Caki2 (cell line): ENCODE results near the gene DOK1. TPM values are rescaled to one million over a fixed set of nuclear protein-coding genes. Genes with fewer than 3 reads are reported as not detected.

Source experiments
- DNase-seq: peaks from one replicate; pipeline ENCODE4 v3.0.0-alpha.2; 2015; ENCODE audit warnings: low read depth
- in situ Hi-C: cut with HindIII; loops from 2 replicates; pipeline ENCODE4 v1.10.0; 2016; ENCODE audit warnings: low sequenced_read_pairs, low pct_unique_long_range_greater_than_20kb, mixed read lengths
- total RNA-seq: library from RNA; depleted of rRNA; stranded (reverse); fragments of >200 nt; shearing (Covaris generic); gene quantifications from 2 replicates; pipeline ENCODE4 v1.2.3, GENCODE V29; 2014; ENCODE audit warnings: low replicate concordance

Gene DOK1
- total RNA-seq, 1 experiment from 2014 or later = 21.9 TPM

- DNase-seq = no peak
- in situ Hi-C loops = no loop called here
Measured at GRCh38 chr2:74524005-74524404, 30.5 kb upstream of the DOK1 start.

GRCh38 chr2:74524955-74525716, 29.4 kb upstream of the DOK1 start:
- no peak for DNase-seq
- in situ Hi-C loops = no loop called here

- peak; percentile 41 for DNase-seq
- in situ Hi-C loops = no loop called here
Measured at GRCh38 chr2:74525717-74526648, 28.5 kb upstream of the DOK1 start, which contains the start of gene DQX1. DQX1 (minus strand) TSS chr2:74526231; CDS start chr2:74525729, 502 bp downstream.

DNA sequence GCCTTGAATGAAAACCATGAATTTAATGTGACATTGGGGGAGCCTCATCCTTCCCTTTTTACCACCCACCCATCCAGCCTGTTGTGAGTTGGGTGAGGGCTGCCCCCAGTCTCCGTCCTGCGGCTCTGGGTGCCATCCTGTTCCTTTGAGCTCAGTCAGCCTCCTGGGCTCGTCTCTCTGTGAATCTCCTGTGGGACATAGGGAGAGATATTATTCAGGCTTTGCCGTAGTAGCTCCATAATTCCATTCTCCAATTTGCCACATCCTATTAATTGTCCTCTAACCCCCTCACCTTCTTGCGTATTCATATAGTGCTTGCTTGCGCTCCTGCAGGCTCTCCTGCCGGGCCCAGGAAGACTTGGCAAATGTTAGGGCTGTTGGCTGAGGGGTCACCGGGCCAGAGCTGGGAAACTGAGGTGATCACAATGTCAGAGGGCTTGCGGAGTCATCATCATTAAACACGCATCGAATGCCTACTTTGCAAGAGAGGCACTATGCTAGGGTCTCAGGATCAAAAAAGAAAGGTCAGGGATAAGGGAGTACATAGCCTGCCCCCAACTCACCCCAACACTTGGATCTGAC, 27.8 kb upstream of the DOK1 start:
- in situ Hi-C loops = no loop called here
- no peak for DNase-seq

GRCh38 chr2:74527741-74528140, 26.8 kb upstream of the DOK1 start:
- in situ Hi-C loops = no loop called here
- no peak for DNase-seq

GRCh38 chr2:74528600-74529356, 25.7 kb upstream of the DOK1 start:
- in situ Hi-C loops = no loop called here
- DNase-seq = no peak

DNA sequence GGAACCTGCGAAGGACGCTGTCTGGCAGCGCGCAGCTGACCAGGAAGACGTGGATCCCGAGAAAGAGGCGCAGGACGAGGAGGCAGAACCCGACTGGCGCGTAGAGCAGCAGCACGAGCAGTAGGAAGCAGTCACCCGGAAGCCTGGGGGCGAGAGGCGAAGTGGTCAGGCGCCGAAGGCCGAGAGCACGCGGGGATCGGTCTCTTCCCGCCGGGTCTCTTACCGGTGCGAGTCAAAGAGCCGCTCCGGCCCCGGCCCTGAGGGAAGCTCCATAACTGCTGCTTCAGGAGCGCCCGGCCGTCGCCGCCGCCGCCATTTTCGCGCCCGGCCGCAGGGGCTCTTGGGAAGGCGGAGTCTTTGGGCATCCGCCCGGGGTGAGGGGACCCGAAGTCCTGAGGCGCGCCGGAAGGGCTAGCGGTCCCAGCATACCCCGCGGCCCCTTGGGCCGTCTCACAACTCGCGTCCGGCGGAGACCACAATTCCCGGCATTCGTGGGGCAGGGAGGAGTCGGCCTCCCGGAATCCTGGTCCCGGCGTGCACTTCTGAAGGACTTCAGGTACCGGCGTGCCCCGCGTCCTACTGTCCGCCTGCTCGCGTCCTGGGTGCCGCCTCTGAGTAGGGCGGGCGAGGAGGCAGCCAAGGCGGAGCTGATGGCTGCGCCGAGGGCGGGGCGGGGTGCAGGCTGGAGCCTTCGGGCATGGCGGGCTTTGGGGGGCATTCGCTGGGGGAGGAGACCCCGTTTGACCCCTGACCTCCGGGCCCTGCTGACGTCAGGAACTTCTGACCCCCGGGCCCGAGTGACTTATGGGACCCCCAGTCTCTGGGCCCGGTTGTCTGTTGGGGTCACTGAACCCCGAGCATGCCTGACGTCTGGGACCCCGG, 24.9 kb upstream of the DOK1 start, which contains the start of the genes AUP1 and HTRA2:
Gene AUP1, minus strand, starts transcription at position 350 of the 882 bp plus-strand sequence. Its CDS starts 77 bp downstream, at position 273.
Gene HTRA2, plus strand, starts transcription at position 577 of the 882 bp plus-strand sequence. Its CDS starts 74 bp downstream, at position 651.
- in situ Hi-C loops = no loop called here
- DNase-seq = peak; percentile 98

DNA sequence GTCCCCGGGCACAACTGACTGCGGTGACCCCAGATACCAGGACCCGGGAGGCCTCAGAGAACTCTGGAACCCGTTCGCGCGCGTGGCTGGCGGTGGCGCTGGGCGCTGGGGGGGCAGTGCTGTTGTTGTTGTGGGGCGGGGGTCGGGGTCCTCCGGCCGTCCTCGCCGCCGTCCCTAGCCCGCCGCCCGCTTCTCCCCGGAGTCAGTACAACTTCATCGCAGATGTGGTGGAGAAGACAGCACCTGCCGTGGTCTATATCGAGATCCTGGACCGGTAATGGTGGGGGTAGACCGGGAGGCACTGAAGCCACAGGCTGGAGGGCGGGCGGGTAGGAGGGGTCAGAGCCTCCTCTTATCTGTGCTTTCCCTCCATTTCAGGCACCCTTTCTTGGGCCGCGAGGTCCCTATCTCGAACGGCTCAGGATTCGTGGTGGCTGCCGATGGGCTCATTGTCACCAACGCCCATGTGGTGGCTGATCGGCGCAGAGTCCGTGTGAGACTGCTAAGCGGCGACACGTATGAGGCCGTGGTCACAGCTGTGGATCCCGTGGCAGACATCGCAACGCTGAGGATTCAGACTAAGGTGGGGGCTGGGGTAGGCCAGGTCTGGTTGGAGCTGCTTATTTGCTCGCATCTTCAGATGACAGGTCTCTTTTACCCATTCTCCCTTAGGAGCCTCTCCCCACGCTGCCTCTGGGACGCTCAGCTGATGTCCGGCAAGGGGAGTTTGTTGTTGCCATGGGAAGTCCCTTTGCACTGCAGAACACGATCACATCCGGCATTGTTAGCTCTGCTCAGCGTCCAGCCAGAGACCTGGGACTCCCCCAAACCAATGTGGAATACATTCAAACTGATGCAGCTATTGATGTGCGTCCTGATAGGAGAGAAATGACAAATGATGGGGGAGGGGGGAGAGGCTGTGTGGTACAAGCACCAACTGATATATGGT, 24.0 kb upstream of the DOK1 start:
- in situ Hi-C loops = no loop called here
- peak; percentile 26 for DNase-seq

DNA sequence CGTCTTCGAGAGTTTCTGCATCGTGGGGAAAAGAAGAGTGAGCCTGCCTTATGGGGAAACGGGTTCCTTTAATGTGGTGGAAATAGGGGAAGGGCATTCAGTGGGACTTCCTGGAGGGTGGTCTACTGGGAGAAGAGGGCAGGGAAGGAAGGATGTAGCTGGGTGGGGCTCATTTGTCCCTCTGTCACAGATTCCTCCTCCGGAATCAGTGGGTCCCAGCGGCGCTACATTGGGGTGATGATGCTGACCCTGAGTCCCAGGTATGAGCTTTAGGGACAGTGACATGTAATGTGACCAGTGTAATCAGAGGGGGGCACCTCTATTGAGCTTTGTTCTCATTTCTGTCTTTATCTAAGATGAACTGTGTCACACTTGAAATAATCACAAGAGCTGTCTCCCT, 22.9 kb upstream of the DOK1 start:
- no peak for DNase-seq
- in situ Hi-C loops = no loop called here

- in situ Hi-C loops = no loop called here
Measured at GRCh38 chr2:74532222-74532621, 22.3 kb upstream of the DOK1 start.

DNA sequence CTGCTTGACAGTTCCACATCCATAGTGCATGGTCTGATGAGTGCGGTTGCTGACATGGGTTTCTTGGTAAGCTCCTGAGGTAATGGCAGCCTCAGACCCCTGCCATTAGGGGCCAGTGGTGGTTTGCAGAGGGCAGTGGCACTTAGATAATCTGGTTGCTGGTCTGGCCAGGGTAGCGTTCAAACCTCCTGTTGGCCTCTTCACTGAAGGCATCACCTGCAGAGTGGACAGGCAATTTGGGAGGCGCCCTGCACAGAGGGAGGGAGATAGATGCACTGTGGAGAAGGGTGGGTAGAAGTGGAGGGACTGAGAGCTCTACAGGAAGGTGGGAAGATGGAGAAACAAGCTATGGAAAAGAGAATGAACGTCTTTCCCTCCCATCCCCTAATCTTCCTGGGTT, 21.1 kb upstream of the DOK1 start:
- in situ Hi-C loops = no loop called here
- no peak for DNase-seq

More at GRCh38 chr2:74532222-74532621, 22.3 kb upstream of the DOK1 start:
- DNase-seq = peak; percentile 43

GRCh38 chr2:74534411-74534810, 20.1 kb upstream of the DOK1 start:
- in situ Hi-C loops = no loop called here
- no peak for DNase-seq

DNA sequence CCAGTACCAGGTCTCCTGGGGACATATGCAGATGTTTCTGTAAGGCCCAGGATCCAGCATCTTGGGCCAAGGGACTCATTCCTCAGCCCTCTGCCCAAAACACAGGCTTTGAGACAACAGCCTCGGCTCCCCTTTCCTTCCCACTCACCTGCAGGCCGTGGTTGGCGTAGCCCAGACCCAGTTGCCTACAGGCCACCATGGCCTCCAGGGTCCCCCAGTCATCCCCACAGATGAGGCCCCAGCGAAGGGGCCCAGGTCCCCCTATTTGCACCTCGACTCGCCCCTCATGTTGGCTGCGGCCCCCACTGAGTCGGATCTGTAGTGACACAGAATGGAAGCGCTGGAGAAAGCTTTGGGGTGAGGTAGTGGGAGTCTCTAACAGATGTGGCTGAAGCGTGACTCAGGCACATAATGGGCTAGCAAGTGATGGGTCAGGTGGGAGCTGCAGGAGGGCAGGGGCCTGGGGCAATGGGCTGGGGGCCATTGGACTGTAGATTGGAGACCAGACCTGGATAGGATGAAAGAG, 19.0 kb upstream of the DOK1 start:
- no peak for DNase-seq
- in situ Hi-C loops = no loop called here

DNA sequence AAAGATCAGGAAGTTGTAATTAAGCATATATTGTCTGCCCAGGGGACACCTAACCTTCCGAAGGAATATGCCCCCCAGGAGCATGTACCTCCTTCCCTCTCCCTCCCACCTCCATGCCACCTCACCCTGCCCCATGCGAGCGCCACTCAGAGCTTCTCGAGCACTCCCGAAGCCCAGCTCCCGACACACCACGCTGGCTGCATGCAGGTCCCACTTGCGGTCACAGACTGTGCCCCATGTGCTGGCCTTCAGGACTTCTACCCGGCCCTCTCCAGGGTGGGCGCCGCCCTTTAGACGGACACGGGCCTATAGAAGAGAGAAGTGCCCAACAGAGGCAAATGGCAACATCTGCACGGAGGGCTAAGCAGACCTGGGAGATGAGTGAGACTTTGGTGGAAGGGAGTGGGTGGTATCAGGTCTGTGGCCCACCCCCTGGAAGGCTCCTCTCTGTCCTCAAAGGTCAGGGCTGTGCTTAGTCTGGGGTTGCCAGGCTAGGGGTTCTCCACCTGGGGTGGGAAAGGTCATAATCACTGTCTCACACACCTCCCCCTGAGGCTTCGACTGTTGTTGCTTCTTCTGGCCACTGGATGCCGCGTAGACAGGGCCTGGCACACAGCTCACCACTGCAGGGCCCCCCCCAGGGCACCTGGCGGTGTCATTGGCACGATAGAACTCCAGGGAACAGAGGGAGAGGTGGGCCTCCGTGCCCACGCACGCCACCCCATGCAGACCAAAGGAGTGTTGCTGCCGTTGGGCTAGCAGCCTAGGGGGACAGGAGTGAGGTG, 18.2 kb upstream of the DOK1 start:
- in situ Hi-C loops = no loop called here
- no peak for DNase-seq

GRCh38 chr2:74537140-74537539, 17.4 kb upstream of the DOK1 start:
- no peak for DNase-seq

More at GRCh38 chr2:74537140-74537539, 17.4 kb upstream of the DOK1 start:
- in situ Hi-C loops = no loop called here
